Activated CD4-positive, alpha-beta T cell treated with anti-CD3 and anti-CD28 coated beads, Interleukin-2, Interleukin-4, amounts not matched to agents 100 ng/mL and 50 ng/mL, durations not matched to agents 16 hours and 8 hours (primary cell): ENCODE results near the gene NOS1AP.

Source experiments
- DNase-seq: peaks from one replicate; pipeline ENCODE4 v3.0.0-alpha.2; 2020; ENCODE audit warnings: low spot score

Gene NOS1AP

GRCh38 chr1:162256287-162256686 is 186.8 kb downstream of the NOS1AP start:
- DNase-seq, result no peak

GRCh38 chr1:162258394-162258793 is 188.9 kb downstream of the NOS1AP start:
- no peak for DNase-seq

GRCh38 chr1:162259894-162260455 is 190.5 kb downstream of the NOS1AP start:
- no peak for DNase-seq

- no peak for DNase-seq
Observed at GRCh38 chr1:162264108-162264507, 194.6 kb downstream of the NOS1AP start.

GRCh38 chr1:162265983-162266382 is 196.5 kb downstream of the NOS1AP start:
- no peak for DNase-seq

DNA sequence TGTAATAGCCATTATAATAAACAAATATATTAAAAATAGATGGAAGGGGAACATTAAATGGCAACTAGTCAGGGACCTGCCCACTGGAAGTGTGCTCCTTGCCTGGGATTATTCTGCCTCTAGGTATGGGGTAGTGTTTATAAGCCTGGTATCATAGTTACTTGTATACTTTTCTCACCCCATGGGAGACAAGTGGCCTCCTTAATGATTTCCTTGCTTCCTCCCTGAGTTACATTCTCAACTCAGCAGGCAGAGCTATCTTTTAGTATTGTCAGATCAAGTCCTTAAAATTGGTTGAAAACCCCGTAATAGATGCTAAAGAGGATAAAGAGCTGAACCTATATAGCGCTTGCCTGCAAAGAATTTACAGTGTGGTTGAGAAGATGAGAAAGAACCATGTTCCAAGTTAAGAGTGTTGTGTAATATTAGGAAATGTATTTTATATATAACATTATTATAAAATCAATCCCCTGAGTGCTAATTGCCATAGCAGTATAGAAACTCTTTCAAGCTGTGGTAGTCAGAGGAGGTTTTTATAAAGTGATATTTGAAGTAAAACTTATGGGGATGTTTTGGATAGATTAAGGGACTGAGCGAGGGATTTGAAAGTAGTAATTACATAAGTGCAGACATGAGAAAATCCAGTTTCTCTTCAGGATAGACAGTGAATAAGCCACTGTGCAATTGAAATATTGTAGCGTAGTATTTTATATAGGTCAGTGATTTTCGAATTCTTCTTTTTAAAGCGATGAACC is 200.7 kb downstream of the NOS1AP start:
- no peak for DNase-seq

DNA sequence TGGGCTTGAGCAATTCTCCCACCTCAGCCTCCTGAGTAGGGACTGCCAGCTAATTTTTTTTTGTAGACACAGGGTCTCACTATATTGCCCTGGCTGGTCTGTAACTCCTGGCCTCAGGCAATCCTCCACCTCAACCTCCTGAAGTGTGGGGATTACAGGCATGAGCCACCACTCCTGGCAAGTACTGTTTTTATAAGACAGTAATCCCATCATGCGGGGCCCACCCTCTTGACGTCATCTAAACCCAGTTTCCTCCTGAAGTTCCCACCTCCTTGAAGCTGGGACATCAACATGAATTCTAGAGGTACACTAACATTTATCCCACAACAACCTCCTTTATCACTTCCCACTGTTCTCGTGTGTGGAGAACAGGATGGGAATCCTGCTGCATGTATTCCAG is 202.5 kb downstream of the NOS1AP start:
- no peak for DNase-seq

DNA sequence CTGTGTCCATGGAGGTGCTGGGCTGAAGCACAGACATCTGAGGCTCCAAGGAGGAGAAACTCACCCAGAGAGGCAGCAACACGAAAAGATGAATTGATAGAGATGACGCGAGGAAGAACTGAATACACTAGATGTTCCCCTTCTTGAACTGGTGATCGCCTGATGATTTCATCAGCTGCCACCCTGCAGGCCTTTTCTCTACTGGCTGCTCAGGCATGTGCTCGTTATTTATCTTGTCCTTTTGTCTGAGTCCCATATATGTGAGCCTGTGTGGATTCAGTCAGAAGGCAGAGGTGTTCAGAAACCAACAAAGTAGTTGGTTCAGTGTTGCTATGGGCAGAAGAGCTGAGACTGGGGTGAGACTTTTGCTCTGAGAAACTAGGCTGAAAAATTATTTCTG is 202.9 kb downstream of the NOS1AP start:
- DNase-seq, result no peak

- no peak for DNase-seq
Observed at GRCh38 chr1:162275622-162276175, 206.2 kb downstream of the NOS1AP start.

GRCh38 chr1:162276493-162276892 is 207.0 kb downstream of the NOS1AP start:
- no peak for DNase-seq

- DNase-seq, result no peak
Observed at GRCh38 chr1:162279136-162279498, 209.6 kb downstream of the NOS1AP start.

GRCh38 chr1:162281426-162281825 is 211.9 kb downstream of the NOS1AP start:
- DNase-seq, result no peak

DNA sequence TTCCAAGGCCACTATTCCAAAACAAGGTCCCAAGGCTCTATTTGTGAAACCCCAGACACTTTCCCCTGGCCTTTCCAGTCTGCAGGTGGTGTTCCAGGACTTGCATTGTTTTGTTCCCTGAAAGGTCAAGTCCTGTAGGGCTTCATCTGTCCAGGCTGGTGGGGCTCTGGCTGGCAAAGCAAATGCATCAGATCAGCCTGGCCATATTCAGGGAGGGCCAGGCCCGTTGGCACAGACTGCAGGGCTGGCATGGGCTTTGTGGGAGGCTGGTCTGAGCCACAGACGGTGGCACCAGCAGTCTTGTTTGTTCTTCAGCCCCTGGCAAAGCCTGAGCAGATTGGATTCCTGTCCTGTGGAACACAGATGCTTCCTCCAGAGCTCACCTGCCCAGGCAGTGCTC is 214.2 kb downstream of the NOS1AP start:
- no peak for DNase-seq

DNA sequence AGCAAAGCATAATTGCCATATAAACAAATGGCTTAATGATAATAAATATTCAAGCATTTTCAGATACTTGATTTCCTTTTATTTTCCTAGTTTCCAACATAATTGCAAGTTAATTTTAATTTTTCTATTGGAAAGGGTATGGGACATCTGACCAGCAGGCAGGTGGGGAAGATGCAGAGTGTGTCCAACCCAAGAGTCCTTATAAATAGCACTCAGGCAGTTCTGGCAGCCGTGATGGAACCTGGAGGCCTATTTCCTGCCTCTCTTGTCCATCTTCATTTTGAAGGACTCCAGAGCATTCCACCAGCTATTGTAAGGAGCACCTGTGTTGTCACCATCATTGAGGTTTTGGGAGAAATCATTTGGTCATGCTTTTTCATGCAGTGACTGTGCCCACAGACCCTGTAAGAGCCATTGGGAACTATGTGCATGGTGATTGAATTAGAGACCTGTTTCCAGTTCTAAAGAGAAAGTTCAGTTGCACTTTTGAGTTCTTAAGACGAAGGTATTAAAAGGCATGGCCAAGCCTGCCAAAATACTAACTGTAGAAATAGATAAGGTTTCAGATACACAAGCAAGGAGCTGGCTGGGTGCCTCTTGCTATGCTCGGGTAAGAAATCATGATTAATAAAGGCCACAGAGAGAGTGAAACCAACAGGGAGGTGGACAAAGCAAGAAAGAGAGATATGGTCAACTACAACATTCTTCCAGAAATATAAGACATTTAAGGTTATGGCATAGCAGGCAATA is 214.9 kb downstream of the NOS1AP start:
- no peak for DNase-seq

DNA sequence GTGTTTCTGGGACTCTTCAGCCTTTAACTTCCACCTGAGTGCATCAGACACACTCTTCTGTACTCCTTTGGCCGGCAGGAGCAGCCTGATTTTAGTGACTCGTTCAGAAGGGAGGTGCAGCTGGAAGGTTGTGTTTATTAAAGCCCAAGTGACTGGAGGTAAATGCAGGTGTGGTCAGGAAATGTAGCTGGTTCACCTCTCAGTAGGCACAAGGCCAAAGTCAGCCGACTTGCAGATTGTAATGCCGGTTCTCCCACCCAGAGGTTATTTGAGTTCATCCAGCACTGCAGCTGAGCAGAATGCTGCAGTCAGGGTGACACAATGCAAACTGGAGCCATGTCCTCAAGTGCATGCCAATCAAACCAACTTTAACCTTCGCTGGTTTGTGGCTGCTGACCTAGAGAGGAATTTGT is 215.7 kb downstream of the NOS1AP start:
- no peak for DNase-seq

DNA sequence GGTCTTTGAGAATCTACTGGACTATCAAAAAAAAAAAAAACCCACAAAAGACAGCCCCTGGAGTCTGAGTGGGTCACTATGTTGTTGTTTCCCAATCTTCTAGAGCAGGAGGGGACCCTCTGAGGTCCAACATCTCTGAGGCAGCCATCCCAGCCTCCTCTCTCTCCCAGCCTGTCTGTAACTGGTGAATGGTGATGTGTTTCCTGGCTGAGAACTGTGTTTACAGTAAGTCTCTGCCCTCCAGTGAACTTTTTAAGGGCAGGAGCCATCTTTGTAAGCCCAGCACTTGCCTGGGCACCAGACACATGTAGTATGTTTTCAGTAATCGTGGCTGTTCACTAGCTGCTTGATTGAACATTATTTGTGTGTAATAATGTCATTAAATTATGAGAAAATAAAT is 221.5 kb downstream of the NOS1AP start:
- DNase-seq, result no peak

DNA sequence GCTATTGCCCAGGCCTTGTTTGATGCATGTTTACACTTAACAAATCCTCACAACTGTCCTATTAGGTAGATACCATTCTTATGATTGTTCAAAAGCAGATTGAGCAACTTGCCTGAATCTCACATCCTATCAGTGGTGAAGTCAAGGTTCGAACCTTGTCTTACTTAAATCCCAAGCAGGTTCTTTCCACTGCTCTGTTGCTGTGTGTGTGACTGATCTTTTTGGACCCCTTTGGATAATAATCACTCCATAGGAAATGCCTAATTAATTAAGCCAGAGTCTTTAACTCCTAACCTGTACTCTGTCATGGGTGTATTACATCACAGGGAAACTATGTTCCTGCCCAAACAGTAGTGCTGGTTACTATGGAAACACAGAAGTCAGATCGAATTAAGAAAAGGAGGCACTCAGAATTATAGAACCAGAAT is 222.9 kb downstream of the NOS1AP start:
- DNase-seq, result no peak

DNA sequence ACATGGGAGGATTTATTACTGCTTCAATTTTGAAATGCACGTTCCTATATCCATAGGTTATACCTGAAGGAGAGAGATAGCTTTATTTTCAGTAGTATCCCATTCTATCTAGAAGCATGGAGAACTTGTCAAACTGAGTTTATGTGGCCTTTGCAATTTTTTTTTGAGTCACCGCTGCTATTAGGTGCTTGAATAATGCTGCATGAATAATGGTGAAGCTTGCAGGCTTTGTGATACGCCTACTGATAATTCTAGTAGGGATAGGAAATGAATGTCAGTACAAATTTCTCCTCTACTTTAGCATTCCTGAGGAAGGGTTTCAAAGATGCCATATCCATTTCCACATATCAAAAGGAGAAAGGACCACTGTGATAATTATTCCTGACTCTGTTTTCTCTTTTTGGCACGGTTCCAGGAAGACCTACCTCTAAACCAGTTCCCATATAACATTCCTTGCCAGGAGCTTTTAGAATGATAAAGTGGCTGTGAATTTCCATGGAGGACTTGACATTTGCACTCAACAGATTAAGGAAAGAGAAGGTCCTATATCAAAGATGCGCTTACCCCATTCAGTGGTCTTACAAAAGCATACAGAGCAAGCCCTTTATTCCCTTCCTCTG is 223.7 kb downstream of the NOS1AP start:
- no peak for DNase-seq

DNA sequence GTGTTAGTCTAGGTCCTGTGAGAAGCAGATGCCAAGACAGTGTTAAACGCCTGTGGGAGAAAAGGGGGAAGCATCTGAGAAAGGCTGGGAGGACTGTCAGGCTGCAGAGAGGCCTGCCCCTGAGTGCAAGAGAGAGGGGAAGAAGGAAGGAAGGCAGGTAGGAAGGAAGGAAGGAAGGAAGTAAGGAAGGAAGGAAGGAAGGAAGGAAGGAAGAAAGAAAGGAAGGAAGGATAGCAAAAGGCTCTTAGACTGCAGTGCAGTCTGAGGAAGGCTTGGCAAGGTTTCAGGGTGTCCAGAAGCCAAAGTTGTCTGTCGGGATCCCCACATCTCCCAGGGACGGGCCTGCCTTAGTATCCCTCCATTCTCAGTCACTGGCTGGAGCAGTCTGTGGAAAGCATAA is 224.5 kb downstream of the NOS1AP start:
- no peak for DNase-seq

DNA sequence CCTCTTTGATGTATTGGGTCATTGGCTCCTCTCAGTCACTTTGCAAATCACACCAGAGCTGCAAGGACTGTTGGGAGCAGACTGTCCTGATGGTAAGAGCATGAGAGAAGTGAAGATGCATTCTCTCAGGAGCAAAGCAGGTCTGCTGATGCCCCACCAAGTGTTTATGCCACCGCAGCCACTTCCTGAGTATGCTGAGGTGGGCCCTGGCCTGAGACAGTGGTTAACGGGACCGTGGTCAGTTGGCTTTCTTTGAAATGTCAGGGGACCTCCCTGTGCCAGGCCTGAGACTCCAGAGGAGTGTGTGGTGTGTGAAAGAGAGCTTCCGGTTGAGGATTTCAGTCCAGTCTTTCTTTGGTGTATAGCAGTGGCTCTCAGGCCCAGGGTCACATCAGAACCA is 227.7 kb downstream of the NOS1AP start:
- DNase-seq, result no peak

DNA sequence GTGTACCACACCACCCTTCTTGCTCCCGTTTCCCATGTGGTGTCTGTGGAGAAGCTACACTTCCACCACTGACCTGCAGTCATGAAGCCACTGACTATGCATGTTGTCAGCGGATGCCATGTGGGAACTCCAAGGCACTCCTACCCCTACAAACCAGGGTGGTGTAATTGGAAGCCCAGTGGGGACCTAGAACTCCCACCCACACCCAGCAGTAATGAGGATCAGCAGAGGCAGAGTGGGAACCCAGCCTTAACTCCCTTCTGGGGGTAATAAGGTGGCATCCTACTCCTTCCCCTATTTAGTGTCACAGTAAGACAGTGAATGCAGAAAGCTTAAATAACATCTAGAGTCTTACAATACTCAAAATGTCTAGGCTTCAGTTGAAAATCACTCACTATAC is 228.8 kb downstream of the NOS1AP start:
- DNase-seq, result no peak

- no peak for DNase-seq
Observed at GRCh38 chr1:162299018-162299417, 229.5 kb downstream of the NOS1AP start.
